Epithelial cell of esophagus (primary cell): ENCODE results near the gene SLC4A9.

Experiments used
- DNase-seq: peaks from one replicate; pipeline ENCODE4 v3.0.0; 2010; ENCODE audit warnings: low read depth
- H3K4me3 ChIP-seq: 2 replicates; pipeline ENCODE4 v1.5.1; 2011; ENCODE audit warnings: mild to moderate bottlenecking, low read length, control low read depth
- CTCF ChIP-seq: IDR thresholded peaks from 2 replicates; pipeline ENCODE4 v1.5.1; 2011; ENCODE audit warnings: low read depth, mild to moderate bottlenecking, low read length, control low read depth, inconsistent platforms; ENCODE audit not compliant: insufficient read depth; ENCODE audit errors: missing control alignments

Gene SLC4A9

GRCh38 chr5:140381972-140382371 is 22.0 kb downstream of the SLC4A9 start:
- DNase-seq: no peak
- H3K4me3 ChIP-seq: no peak overlapping the region
- TF ChIP-seq CTCF: no peak

- no peak overlapping the region for H3K4me3 ChIP-seq
- no peak for DNase-seq
- TF ChIP-seq CTCF: no peak
Observed at GRCh38 chr5:140382866-140383265, 22.9 kb downstream of the SLC4A9 start.

DNA sequence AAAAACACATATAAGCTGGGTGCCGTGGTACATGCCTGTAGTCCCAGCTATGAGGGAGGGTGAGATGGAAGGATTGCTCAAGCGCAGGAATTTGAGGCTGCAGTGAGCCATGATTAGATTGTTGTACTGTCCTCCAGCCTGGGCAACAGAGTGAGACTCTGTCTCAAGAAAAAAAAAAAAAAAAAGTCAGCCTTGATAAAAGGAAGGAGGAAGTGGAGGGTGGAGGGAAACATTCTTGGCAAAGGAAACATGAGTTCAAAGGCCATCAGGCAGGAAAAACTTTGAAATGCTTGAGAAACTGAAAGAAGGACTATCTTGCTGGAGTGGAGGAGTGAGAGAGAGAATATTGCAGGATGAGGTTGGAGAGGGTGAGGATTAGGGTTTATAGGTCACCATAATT is 23.3 kb downstream of the SLC4A9 start:
- no peak for DNase-seq
- no peak for TF ChIP-seq CTCF
- H3K4me3 ChIP-seq: no peak overlapping the region

- H3K4me3 ChIP-seq: no peak overlapping the region
- no peak for DNase-seq
- TF ChIP-seq CTCF: no peak
Observed at GRCh38 chr5:140388052-140388451, 28.1 kb downstream of the SLC4A9 start.

DNA sequence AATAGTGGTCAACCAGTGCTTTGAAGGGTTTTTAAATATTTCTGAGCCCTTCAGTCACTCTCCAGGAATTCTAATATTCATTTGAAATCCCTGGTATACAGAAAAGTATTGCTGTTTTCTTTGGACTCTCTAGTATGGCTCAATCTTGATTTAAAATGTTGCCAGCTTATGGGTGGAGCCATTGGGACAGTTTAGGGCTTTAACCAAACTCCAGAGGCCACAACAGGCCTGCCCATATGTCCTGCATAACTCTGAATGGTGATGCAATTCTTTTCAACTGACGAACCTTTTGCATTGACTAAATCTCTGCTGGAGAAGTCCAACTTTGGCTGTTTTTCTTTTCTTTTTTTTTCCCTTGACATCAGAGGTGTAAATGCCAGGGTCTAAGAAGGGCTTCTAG is 31.3 kb downstream of the SLC4A9 start:
- no peak for DNase-seq
- no peak overlapping the region for H3K4me3 ChIP-seq
- TF ChIP-seq CTCF: no peak

- TF ChIP-seq CTCF: no peak
- peak; percentile 29 for DNase-seq
- no peak overlapping the region for H3K4me3 ChIP-seq
Observed at GRCh38 chr5:140391732-140392131, 31.7 kb downstream of the SLC4A9 start.

GRCh38 chr5:140393738-140394137 is 33.7 kb downstream of the SLC4A9 start:
- TF ChIP-seq CTCF: no peak
- H3K4me3 ChIP-seq: no peak overlapping the region
- no peak for DNase-seq
